Activated CD4-positive, alpha-beta T cell treated with anti-CD3 and anti-CD28 coated beads for 36 hours (primary cell): ENCODE measurements around the gene TMC6. TPM values are rescaled to one million over a fixed set of nuclear protein-coding genes. Genes with fewer than 3 reads are reported as not detected.

Source experiments
- ATAC-seq: fragments of 200-7000 bp; cut with Tn5 transposase; one replicate; pipeline ENCODE4 v1.10.0; 2021; ENCODE audit warnings: mild to moderate bottlenecking, moderate library complexity
- CTCF ChIA-PET: fragments of 350-600 bp; sonication (Branson Sonifier 250); formaldehyde crosslinking; loops from one replicate; lab custom pipeline; 2021; ENCODE audit warnings: antibody characterized with exemption; lab: Charles Lee
- POLR2A ChIA-PET: fragments of 350-600 bp; sonication (Branson Sonifier 250); formaldehyde crosslinking; loops from one replicate; lab custom pipeline; 2021; ENCODE audit warnings: antibody characterized with exemption, inconsistent platforms; lab: Charles Lee
- DNase-seq: peaks from one replicate; pipeline ENCODE4 v3.0.0-alpha.2; 2020
- H3K27ac Mint-ChIP-seq: one replicate; pipeline ENCODE4 v1.8.0; 2021; ENCODE audit warnings: mixed read lengths
- H3K27me3 Mint-ChIP-seq: one replicate; pipeline ENCODE4 v1.8.0; 2021; ENCODE audit warnings: mixed read lengths
- H3K36me3 Mint-ChIP-seq: one replicate; pipeline ENCODE4 v1.8.0; 2021; ENCODE audit warnings: low read depth, mixed read lengths
- H3K4me1 Mint-ChIP-seq: one replicate; pipeline ENCODE4 v1.8.0; 2021; ENCODE audit warnings: mixed read lengths
- H3K4me3 Mint-ChIP-seq: one replicate; pipeline ENCODE4 v1.8.0; 2021; ENCODE audit warnings: mild to moderate bottlenecking, moderate library complexity, mixed read lengths
- H3K9me3 Mint-ChIP-seq: one replicate; pipeline ENCODE4 v1.8.0; 2021; ENCODE audit warnings: low read depth, mixed read lengths
- intact Hi-C, 2 experiments: fragments of 100-400 bp; cut with DNase I in 1 of 2; cut with micrococcal nuclease in 1 of 2; formaldehyde crosslinking; loops; one replicate each; pipeline versions ENCODE4 v1.14.2 to v1.15.1; 2022 to 2024; cut with DNase I, micrococcal nuclease
- total RNA-seq, 2 experiments: library from RNA; stranded (reverse); gene quantifications; one replicate each; pipeline ENCODE4 v1.2.3, GENCODE V29; 2021

Gene TMC6
- total RNA-seq, 2 experiments from 2014 or later = 138 to 145 TPM

GRCh38 chr17:78151514-78152008 lies 23.0 kb upstream of the TMC6 start:
- Mint-ChIP-seq H3K27me3 (no peaks in the 10 kb centered on the region), H3K36me3 (no peaks in the 10 kb centered on the region), H3K4me3 (no peak overlapping the region), H3K4me1 (peaks cover 8% of the 10 kb centered on the region), H3K27ac (no peak overlapping the region), H3K9me3 (no peaks in the 10 kb centered on the region)
- intact Hi-C loops = no loop called here
- DNase-seq (no peak), ATAC-seq (no peak)
- CTCF ChIA-PET = interaction anchor here (0.6 kb wide), 1 partner anchor 97 kb away, joined by 3 read pairs; no protein-coding TSS in a partner anchor
- POLR2A ChIA-PET = no interaction called here

- peaks cover 11% of the 10 kb centered on the region for H3K4me1 Mint-ChIP-seq
- no peak overlapping the region for H3K4me3 Mint-ChIP-seq
- ATAC-seq (no peak), DNase-seq (no peak)
- POLR2A ChIA-PET = interaction anchor here (0.6 kb wide), 1 partner anchor 80 kb away, joined by 3 read pairs; no protein-coding TSS in a partner anchor
- CTCF ChIA-PET = interaction anchor here (0.5 to 1.4 kb wide), 2 partner anchors 34 to 542 kb away, joined by 3 read pairs; no protein-coding TSS in a partner anchor
- H3K9me3 Mint-ChIP-seq = no peaks in the 10 kb centered on the region
- no peak overlapping the region for H3K27ac Mint-ChIP-seq
- H3K36me3 Mint-ChIP-seq = no peaks in the 10 kb centered on the region
- no peaks in the 10 kb centered on the region for H3K27me3 Mint-ChIP-seq
- intact Hi-C loops = no loop called here
Measured at GRCh38 chr17:78148286-78149016, 19.9 kb upstream of the TMC6 start.

- ChIA-PET CTCF (interaction anchor here (0.5 to 1.4 kb wide), 2 partner anchors 33 to 541 kb away, joined by 3 read pairs; no protein-coding TSS in a partner anchor), POLR2A (no interaction called here)
- peak; percentile 51 for ATAC-seq
- DNase-seq = peak; percentile 22
- Mint-ChIP-seq H3K9me3 (no peaks in the 10 kb centered on the region), H3K27ac (peak overlapping the region; percentile 51), H3K4me1 (peaks cover 17% of the 10 kb centered on the region), H3K27me3 (no peaks in the 10 kb centered on the region), H3K36me3 (peaks cover 4% of the 10 kb centered on the region), H3K4me3 (no peak overlapping the region)
- intact Hi-C loops = no loop called here
Measured at GRCh38 chr17:78147315-78147998, 18.9 kb upstream of the TMC6 start.

- peaks cover 23% of the 10 kb centered on the region for H3K4me1 Mint-ChIP-seq
- no peak for ATAC-seq
- H3K27me3 Mint-ChIP-seq = no peaks in the 10 kb centered on the region
- CTCF ChIA-PET = interaction anchor here (0.6 to 1.4 kb wide), 2 partner anchors 32 to 341 kb away, joined by 3 to 4 read pairs; no protein-coding TSS in a partner anchor
- no peak overlapping the region for H3K4me3 Mint-ChIP-seq
- intact Hi-C loops = no loop called here
- DNase-seq = no peak
- H3K9me3 Mint-ChIP-seq = no peaks in the 10 kb centered on the region
- peaks cover 8% of the 10 kb centered on the region for H3K36me3 Mint-ChIP-seq
- H3K27ac Mint-ChIP-seq = no peak overlapping the region
- POLR2A ChIA-PET = no interaction called here
Measured at GRCh38 chr17:78146881-78147280, 18.3 kb upstream of the TMC6 start.

- Mint-ChIP-seq H3K9me3 (no peaks in the 10 kb centered on the region), H3K4me1 (peaks cover 27% of the 10 kb centered on the region), H3K27me3 (no peaks in the 10 kb centered on the region), H3K36me3 (peaks cover 10% of the 10 kb centered on the region), H3K27ac (no peak overlapping the region), H3K4me3 (no peak overlapping the region)
- DNase-seq = no peak
- CTCF ChIA-PET = interaction anchor here (0.6 kb wide), 1 partner anchor 342 kb away, joined by 4 read pairs; no protein-coding TSS in a partner anchor
- intact Hi-C loops = no loop called here
- no peak for ATAC-seq
- POLR2A ChIA-PET = no interaction called here
Measured at GRCh38 chr17:78146471-78146869, 17.9 kb upstream of the TMC6 start.

- Mint-ChIP-seq H3K36me3 (peaks cover 18% of the 10 kb centered on the region), H3K4me1 (peaks cover 35% of the 10 kb centered on the region), H3K27ac (no peak overlapping the region), H3K9me3 (no peaks in the 10 kb centered on the region), H3K27me3 (no peaks in the 10 kb centered on the region), H3K4me3 (no peak overlapping the region)
- ATAC-seq (no peak), DNase-seq (no peak)
- ChIA-PET CTCF (interaction anchor here (0.5 to 1.3 kb wide), 5 partner anchors 9 to 1804 kb away, joined by 4 to 5 read pairs (median 4); no protein-coding TSS in a partner anchor), POLR2A (interaction anchor here (1.1 kb wide), 1 partner anchor 10 kb away, joined by 3 read pairs; no protein-coding TSS in a partner anchor)
- intact Hi-C loops = no loop called here
Measured at GRCh38 chr17:78144736-78145641, 16.4 kb upstream of the TMC6 start.

- ChIA-PET POLR2A (interaction anchor here (0.5 to 1.1 kb wide), 3 partner anchors 8 to 19 kb away, joined by 3 to 11 read pairs (median 3); no protein-coding TSS in a partner anchor), CTCF (interaction anchor here (0.5 to 1.3 kb wide), 6 partner anchors 10 to 1805 kb away, joined by 3 to 5 read pairs (median 4); no protein-coding TSS in a partner anchor)
- Mint-ChIP-seq H3K4me1 (peaks cover 39% of the 10 kb centered on the region), H3K27me3 (no peaks in the 10 kb centered on the region), H3K9me3 (no peaks in the 10 kb centered on the region), H3K27ac (peak overlapping the region; percentile 19), H3K4me3 (no peak overlapping the region), H3K36me3 (peaks cover 20% of the 10 kb centered on the region)
- ATAC-seq (no peak), DNase-seq (no peak)
- intact Hi-C loops = no loop called here
Measured at GRCh38 chr17:78144147-78144719, 15.7 kb upstream of the TMC6 start.

GRCh38 chr17:78143214-78144146 lies 14.9 kb upstream of the TMC6 start:
- Mint-ChIP-seq H3K36me3 (peaks cover 22% of the 10 kb centered on the region), H3K9me3 (no peaks in the 10 kb centered on the region), H3K27ac (no peak overlapping the region), H3K27me3 (no peaks in the 10 kb centered on the region), H3K4me1 (peaks cover 46% of the 10 kb centered on the region), H3K4me3 (no peak overlapping the region)
- ATAC-seq (no peak), DNase-seq (no peak)
- intact Hi-C loops = no loop called here
- ChIA-PET CTCF (interaction anchor here (0.6 to 1.2 kb wide), 5 partner anchors 9 to 734 kb away, joined by 3 to 5 read pairs (median 3); no protein-coding TSS in a partner anchor), POLR2A (interaction anchor here (0.5 to 1.1 kb wide), 3 partner anchors 9 to 18 kb away, joined by 3 to 11 read pairs (median 3); no protein-coding TSS in a partner anchor)

GRCh38 chr17:78142119-78142861 lies 13.7 kb upstream of the TMC6 start:
- intact Hi-C loops = no loop called here
- CTCF ChIA-PET = interaction anchor here (0.5 to 0.8 kb wide), 3 partner anchors 56 to 733 kb away, joined by 3 read pairs; no protein-coding TSS in a partner anchor

More at GRCh38 chr17:78142119-78142861, 13.7 kb upstream of the TMC6 start:
- no peak for ATAC-seq
- Mint-ChIP-seq H3K4me1 (peaks cover 49% of the 10 kb centered on the region), H3K27ac (peak overlapping the region; percentile 5), H3K9me3 (no peaks in the 10 kb centered on the region), H3K4me3 (no peak overlapping the region), H3K36me3 (peaks cover 24% of the 10 kb centered on the region), H3K27me3 (no peaks in the 10 kb centered on the region)
- DNase-seq = peak; percentile 46
- POLR2A ChIA-PET = no interaction called here
